NCI-H146 treated with DMSO at 0.1 percent for 48 hours (cell line): Measurements from ENCODE around the gene SMAD3.
"Not testable (repeated sequence)": the region's sequence is repeated elsewhere in the genome, so short reads cannot be mapped to it uniquely, and the experiment has no call there.

Source experiments
- DNase-seq: peaks from one replicate; lab custom pipeline; 2025; ENCODE audit not compliant: unreplicated experiment; lab: John Stamatoyannopoulos, UW

Gene SMAD3

DNA sequence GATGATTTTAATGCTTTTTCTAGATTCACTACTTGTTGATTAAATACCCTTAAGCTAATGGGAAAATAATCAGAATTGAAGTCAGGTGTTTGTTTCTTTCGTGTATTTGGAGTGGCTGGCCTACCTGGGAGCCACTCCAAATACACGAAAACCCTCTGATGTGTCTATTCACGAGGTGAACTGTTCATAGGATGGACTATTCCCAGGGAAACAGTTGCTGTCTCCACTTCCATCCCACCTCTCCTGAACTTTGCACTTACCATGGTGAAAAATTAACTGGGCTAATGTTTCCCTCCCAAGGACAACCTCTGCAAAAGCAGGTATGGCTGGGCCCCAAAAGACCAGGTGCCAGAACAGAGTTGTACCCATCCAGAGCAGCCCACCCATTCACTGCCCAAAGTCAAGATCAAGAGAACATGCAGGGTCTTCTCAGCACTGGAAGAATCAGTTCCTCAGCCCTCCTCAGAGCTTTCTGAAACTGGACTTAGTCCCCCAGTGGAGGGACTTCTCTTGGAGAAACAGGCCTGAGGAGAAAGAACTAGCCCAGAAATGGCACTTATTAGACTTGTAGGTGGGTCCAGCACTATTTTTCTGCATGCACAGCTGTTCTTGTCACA, 2.9 kb upstream of the SMAD3 start:
- no peak for DNase-seq

DNA sequence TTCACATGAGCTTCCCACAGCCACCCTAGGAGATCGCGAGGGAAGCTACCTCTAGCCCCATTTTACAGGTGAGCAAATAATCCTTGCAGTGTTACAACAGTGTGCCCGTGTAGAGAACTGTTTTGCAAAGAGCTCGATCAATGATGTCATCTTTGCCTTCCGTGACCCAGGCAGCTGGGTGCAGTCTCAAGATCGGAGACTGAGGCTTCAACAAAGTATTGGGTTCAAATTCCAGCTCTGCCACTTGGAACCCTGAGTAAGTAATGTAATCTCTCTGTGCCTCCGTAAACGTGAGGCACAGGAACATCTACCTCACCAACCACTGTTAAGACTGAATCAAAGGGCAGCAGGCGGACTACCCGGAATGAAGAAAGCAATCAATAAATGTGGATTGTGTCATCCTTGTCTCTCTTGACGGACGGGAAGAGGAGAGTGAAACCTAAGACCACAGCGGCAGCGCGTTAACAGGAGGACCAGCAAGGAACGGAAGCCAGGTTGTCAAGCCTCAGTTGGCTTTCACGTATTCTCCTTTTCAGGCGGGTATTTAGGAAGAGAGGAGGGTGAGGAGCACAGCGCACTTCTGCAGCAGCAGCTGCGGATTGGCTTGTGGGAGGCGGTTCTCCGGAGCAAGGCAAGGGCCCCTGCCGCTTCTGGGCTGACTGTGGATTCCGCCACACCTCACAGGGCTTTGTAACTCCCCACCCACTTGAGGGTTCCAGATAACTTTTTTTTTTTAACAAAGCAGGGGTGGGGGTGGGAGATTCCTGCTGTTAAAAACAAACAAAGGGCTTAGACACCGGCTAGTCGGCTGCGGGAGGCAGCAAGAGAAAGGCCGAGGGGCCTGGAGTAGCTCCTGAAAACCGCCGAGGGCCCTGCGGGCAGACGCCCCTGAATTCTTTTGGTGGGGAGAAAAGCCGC, 1.5 kb upstream of the SMAD3 start:
- DNase-seq: peak; percentile 64

DNA sequence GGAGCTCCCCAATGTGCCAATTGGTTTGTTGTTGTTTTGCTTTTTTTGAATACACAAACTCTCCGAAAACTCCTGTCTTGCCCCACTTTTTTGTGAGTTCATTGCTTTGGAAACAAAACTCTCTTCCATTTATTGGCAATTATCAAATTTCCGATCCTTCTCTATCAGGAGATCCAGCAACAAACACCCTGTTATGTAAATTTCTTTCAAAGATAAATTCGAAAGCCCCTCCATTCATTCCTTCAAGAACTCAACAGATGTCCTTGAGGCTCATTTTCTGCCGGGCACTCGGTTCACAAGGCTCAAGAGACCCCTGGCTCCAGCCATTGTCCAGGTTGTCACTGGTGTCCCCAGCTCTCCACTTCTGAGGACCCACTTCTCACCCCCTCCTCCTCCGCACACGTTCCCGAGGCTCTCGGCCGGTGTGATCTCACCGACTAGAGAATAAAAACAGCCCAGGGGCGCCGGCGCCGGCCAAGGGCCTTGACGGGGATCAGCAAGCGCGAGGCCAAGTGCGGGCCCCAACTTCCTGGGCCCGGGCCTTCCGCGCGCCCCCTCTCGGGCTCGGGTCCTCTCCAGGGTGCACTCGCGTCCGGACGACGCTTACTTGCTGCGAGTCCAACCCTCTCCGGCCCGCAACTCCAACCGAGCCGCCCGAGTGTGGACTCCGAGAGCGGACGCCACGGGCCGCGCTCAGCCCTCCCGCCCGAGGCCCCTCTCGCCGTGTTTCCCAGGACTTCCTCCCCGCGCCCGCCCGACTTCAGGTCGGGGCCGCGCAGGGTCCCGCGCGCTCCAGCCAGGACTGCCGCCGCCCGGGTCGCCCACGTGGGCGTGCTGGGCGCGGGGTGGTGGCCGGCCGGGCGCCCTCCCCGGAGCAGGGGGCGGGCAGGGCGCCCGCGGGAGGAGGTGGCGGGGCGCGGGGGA, 533 bp upstream of the SMAD3 start:
- no peak for DNase-seq

DNA sequence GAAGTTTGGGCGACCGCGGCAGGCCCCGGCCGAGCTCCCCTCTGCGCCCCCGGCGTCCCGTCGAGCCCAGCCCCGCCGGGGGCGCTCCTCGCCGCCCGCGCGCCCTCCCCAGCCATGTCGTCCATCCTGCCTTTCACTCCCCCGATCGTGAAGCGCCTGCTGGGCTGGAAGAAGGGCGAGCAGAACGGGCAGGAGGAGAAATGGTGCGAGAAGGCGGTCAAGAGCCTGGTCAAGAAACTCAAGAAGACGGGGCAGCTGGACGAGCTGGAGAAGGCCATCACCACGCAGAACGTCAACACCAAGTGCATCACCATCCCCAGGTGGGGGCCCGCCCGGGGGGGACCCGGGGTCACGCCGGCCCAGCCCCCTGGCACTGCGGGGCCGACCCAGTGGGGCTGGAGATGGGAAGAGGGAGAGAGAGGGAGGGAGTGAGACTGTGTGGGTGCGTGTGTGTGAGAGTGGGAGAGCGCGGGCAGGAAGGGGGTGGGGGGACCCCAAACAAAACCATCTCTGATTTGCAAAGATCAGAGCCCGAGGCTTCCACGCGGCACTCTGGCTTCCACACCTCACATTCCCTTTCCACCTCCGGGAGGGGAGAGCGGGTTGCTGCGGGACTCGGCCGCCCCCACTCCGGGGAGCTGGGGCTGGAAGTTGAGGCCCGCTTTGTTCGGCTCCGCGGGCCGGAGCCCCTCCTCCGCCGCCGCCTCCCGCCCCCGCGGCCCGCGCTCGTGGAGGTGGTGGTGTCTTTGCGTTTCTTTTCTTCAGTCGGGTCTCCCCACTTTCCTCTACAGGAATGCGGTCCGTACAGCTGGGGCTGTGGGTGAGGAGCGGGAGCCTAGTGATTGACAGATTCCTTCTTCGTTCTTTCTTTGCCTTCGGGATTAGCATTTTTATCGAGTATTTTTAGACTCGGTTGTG, 898 bp downstream of the SMAD3 start:
- DNase-seq: no peak

DNA sequence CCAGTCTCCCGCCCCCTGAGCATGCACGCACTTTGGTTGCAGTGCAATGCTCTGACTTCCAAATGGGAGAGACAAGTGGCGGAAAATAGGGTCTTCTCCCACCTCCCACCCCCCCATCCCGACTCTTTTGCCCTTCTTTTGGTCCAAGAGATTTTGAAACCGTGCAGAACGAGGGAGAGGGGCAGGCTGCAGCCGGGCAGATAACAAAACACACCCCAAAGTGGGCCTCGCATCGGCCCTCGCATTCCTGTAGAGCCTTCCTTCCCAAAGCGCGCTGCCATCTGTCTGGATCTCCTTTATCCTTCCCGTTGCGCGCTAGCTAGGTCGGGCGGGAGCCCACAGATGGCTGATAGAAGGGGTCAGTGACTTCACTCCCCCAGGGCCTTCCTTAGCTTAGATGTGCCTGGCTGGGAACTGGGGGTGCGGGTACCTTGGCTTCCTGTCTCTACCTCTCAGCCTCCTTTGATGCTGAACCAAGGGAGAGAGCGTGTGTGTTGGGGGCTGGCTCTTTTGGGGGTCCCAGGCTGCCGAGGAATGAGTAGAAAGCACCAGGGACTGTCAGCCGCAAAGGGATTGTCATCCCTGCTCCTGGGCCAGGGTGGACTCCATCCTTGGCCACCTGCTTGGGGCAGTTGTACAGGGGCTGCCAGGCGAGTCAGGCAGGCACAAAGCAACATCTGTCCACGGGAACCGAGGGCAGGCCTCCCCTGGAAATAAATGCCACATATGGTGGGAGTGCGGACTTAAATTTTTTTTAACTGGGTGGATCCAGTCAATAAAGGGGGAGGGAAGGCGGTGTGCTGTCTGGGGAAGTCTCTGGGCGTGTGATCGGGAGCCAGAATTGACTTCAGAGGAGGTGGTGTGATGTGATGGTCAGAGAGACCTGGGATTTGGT, 1.8 kb downstream of the SMAD3 start:
- no peak for DNase-seq

DNA sequence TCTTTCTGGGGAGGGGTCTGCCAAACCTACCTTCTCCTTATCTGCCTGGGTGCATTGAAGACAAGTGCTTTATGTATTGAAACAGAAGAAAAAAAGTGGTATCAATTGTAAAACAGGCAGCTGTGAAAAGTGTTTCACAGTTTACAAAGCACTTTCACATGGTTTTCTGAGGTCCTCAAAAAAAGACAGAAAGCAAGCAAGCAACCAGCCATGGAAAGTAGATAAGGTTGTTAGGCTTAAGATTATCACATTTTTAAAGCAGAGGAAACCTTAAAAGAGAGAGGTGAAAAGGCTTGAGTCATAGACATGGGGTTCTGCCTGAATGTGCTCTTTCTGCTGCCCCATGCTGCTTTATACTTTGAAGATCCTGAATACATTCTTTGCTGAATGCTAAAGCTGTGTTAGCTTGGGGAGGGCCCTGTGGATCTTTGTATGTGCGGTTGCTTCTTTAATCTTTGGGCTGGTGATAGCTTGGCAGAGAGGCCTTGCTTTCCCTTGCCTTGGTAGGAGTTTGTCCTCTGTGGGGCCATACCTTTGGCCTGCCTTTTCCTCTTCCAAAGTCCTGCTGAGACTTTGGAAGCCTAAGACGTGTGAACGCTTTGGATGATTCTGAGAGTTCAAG, 2.6 kb downstream of the SMAD3 start:
- DNase-seq: no peak

DNA sequence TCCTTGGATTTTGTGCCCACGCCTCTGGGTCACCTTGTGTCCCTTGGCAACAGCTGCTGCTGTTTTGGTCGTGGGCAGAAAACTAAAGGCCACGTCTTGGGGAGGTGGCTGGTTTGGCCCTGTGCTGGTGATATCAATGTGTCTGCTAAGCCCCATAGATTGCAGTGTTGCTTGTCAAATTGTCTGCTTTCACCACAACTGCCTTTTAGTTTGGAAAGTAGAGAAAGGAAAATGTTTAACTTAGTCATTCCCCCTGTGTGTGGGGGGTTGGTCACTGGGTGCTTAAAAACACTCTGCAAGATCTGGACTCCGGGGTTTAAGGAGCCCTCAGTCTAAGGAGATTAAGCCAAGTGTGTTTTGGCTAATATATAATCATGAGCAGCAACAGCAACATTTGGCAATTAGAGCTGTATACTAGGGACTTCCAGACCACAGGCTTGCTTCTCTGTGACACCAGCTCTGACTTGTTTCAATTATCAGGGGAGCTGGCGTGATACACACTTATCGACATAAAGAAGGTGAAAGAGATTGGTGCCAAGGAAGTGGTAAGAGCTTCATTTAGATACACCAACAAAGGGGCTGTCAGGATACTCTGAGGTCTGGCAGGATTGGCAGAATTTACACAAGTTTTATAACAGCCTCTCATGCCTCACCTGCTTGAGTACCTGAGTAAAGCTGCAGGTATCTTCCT, 3.5 kb downstream of the SMAD3 start:
- no peak for DNase-seq

DNA sequence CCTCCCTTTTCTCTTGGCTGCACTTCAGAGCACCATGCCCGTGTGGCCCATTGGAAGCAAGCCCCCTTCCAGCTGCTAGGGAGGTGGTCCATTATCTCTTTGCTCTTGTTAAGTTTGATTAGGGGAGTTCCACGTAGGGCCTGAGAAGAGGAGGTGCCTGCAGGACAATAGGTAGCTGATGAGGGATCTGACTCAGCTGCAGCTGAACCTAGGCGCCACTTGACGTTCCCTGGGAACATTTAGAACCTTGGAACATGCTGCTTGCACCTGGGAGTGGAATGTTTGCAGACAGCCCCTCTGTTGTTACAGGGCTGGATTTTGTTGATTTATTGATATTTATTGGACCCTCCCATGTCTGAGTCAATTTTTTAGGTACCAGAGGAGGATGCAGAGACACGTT, 4.7 kb downstream of the SMAD3 start:
- DNase-seq: no peak

DNA sequence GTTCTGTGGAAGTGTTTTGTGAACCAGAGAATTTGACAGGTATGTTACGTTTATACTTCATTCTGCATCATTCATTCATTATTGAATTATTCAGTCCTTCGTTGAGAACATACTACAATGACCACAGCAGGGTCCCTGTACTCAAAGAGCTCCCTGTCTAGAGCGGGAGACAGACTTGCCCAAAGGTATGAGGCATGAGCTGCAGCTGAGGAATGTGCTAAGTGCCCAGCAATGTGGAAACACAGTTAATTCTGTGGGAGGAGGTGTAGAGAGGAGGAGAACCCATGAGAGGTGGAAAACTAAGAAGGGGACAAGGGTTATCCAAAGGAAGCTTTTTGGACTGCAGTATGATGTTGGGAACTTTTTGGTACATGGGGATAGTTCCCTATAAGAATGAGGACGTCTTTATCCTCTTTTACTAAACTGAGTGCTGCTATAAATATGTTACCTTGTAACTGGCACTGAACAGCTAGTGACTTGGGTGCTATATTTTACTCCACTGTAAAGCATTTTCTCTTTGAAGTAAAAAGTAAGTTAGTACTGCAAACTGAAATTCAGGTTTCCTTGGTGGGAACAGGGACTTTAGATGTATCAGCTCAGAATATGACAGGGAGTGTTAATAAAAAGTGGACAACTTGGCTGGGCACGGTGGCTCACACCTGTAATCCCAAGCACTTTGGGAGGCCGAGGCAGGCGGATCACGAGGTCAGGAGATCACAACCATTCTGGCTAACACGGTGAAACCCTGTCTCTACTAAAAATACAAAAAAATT, 5.7 kb downstream of the SMAD3 start:
- no peak for DNase-seq

DNA sequence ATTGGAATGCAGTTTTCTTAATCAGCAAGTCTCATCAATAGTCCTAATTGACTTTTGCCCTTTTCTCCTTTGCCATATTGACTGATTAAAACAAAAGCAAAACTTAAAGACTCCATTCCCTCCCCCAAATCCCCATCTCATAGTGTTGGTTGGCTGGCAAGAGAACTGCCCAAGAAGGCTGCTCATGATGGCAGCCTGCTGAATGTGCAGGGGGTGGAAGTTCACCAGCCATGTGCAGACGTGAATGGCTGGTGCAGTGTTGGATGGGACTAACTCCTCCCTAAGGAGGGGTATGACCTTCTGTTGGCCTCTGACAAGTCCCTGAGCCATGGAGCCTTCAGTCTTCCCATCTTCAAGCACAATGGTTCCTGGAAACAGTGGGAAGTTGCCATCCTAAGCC, 7.0 kb downstream of the SMAD3 start:
- DNase-seq: no peak

DNA sequence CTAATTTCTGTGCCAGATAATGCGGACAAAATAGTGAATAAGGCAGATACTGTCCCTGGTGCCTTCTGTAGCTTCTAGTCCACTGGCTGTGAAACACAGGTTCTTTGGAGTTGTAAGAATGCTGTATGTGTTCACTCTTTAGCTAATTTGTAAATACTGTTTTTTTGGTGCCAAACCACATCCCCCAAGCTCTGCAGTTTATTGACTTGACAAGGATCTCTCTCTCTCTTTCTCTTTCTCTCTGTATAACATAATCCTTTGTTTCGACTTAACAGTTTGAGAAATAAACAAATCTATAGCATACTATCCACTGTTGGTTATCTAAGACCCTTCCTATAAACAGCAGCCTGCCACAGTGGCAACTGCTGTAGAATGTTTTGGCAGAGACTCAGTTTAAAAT, 7.6 kb downstream of the SMAD3 start:
- DNase-seq: no peak

DNA sequence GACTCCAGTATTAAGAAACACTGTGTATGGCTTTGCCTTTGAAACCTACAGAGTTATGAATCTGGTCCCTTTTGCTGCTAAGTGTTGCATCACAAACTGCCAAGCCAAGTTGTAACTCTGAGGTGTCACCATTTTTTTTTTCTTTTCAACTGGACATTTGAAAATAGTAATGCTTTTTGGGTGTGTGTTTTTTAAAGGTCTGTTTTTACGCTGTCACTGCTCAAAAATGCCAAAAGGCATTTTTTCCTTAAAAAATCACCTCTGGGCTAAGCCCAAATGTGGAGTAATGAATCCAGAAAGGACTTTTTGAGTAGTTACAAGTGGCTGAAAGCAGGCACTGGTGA, 9.5 kb downstream of the SMAD3 start:
- DNase-seq: no peak

DNA sequence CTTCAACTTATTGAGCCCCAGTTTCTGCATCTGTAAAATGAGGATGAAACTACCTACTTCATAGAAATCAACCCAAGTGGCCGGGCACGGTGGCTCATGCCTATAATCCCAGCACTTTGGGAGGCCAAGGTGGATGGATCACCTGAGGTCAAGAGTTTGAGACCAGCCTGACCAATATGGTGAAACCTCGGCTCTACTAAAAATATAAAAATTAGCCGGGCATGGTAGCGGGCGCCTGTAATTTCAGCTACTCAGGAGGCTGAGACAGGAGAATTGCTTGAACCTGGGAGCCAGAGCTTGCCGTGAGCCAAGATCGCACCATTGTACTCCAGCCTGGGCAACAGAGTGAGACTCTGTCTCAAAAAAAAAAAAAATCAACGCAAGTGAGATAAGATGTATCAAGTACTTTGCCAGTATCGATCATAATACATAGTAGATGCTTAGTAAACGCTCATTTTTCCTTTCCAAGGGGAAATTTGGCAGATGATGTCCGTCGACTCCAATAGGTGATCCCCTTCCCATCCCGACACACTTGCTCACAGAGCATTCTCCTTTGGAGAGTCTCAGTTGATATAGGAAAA, 10.2 kb downstream of the SMAD3 start:
- not testable (repeated sequence) for DNase-seq

DNA sequence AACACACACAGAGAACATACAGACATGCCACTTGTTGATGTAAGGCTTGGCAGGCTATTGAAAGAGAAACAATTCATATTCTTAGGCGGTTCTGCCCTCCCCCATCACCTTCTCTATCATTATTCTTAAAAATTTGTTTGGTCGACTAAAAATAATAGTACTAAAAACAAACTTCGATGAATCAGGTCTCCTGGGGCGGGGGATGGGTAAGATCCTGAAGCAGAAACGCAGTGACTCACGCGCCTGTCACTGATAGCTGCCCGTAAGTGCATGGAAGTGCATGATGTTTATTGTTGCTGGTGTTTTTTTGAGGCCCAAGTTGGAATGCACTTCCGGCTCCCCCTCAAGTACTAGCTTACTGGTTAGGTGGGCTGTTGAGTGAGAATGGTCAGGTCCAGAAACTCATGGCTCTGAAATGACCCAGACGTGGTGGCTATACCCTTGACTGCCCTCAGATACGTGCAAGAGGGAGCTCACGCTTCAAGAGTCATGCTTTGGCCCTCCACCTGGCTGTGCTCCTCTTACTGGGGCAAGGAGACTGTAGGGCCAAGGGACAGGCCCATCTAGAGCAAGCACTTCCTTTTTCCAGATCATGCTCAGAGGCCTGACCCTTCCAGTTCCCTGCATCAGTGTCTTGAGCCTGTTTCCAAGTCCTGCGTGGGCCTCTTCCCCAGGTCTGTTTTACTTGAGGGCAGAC, 10.9 kb downstream of the SMAD3 start:
- no peak for DNase-seq

DNA sequence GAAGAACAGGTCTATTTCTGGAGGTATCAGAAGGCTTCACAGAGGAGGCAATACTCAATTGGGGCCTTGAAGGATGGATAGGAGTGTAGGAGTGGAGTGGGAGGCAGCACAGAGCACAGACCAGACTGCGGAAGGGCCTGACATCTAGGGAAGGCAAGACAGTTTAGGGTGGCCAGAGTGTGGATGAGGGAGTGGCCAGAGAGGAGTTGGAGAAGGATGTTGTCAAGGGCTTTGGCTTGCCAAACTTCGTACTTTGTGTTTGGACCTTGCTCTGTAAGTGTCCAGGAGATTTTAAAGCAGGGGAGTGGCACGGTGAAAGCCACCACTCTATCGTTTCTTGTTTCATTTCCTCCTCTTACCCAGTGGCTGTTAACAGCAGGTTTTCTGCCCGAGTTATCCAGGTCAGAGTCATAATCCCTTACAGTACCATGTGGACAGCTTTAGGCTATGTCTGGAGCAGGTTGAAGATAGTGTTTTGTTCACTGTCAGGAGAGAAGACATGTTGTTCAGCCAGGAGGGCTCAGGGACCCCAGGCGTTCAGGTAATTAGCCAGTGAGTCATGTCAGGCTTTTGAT, 12.3 kb downstream of the SMAD3 start:
- DNase-seq: no peak

DNA sequence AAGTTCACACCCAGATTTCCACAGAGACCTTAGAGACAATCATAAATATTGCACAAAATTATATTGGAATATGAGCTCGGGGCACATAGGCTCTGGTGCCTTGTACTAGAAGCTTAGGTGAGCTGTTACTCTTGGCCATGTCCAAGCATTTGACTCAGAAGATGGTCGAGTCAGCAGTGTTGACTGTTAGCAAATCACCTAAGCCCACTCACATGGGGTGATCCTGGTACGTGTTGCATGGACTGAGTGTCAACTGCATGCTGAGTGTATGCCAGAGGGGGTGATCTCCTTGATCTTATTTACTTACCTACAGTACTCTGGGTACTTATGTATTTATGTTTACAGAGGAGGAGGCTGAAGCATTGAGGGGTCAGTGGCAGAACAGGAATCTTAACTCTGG, 14.0 kb downstream of the SMAD3 start:
- no peak for DNase-seq
